H54 (cell line): ENCODE measurements around the gene STN1.
"Not testable (repeated sequence)": the region's sequence is repeated elsewhere in the genome, so short reads cannot be mapped to it uniquely, and the experiment has no call there.

ENCODE experiments used
- DNase-seq: peaks from one replicate; pipeline ENCODE4 v3.0.0; 2011; ENCODE audit warnings: low spot score, mixed read lengths; ENCODE audit not compliant: insufficient read length
- FAIRE-seq: peaks from 3 replicates; lab custom pipeline; 2011; peaks lifted over from hg19 to GRCh38; lab: Jason Lieb, UNC
- POLR2A ChIP-seq: IDR thresholded peaks from 2 replicates; pipeline ENCODE4 v1.6.1; 2011; ENCODE audit warnings: low read depth, mild to moderate bottlenecking, low read length

The STN1 gene

GRCh38 chr10:103847346-103847745 is 70.6 kb downstream of the STN1 start:
- DNase-seq (no peak), FAIRE-seq (no peak)
- TF ChIP-seq POLR2A, result no peak

GRCh38 chr10:103845972-103846371 is 72.0 kb downstream of the STN1 start:
- DNase-seq (no peak), FAIRE-seq (no peak)
- no peak for TF ChIP-seq POLR2A

DNA sequence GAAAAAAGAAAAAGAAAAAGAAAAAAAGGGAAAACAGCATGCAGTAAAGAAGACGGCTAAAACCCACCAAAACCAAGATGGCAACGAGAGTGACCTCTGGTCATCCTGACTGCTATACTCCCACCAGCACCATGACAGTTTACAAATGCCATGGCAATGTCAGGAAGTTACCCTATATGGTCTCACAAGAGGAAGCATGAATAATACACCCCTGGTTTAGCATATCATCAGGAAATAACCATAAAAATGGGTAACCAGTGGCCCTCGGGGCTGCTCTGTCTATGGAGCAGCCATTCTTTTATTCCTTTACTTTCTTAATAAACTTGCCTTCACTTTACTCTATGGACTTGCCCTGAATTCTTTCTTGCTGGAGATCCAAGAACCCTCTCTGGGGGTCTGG is 72.6 kb downstream of the STN1 start:
- not testable (repeated sequence) for DNase-seq, FAIRE-seq

DNA sequence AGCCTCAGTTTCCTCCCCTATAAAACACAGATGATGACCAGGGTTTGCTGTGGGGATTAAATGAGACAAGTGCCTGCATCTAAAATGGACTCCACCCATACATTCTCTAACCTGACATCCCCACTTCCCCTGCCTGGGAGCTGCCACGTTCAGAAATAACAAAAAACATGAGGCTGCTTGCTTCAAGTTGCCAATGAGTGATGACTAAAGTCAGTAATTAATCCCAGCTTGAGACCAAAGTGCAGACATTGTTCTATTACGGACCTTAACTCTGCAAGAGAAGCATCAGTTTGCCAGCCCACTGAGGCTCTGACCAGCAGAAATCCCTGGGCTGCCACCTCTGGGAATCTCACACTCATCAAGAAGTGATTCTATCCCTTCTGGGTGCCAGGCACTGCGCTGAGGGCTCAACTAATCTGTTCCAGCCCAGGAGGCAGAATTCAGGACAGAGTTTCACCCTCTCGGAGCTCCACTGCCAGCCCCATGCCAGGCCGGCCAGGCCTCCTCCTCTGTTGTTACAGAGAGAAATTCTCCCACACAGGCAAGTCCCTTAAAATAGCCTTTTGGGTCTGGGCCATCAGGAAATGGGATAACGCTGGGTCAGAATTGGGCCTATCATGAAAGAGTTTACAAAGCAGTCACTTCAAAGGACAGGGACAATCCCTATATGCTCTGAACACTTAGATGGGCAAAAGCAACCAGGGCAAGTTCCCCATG is 74.0 kb downstream of the STN1 start:
- DNase-seq (no peak), FAIRE-seq (no peak)
- no peak for TF ChIP-seq POLR2A

- no peak for TF ChIP-seq POLR2A
Observed at GRCh38 chr10:103843045-103843444, 74.9 kb downstream of the STN1 start.

DNA sequence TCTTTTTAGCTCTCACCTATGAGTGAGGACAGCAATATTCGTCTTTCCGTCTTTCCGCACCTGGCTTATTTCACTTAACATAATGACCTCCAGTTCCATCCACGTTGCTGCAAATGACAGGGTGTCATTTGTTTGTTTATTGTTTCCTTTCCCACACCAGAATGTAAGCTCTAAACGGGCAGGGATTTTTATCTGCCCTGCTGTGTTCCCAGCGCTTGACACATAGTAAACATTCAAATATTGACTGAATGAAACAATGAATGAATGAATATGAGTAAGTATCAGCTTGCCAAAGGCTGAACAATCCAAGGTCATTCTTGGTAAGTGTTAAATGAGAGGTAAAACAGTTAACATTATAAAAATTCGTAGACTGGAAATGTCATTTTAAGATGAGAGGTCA is 75.4 kb downstream of the STN1 start:
- FAIRE-seq (no peak), DNase-seq (no peak)
- TF ChIP-seq POLR2A, result no peak

More at GRCh38 chr10:103843045-103843444, 74.9 kb downstream of the STN1 start:
- no peak for DNase-seq
- FAIRE-seq, result no peak

DNA sequence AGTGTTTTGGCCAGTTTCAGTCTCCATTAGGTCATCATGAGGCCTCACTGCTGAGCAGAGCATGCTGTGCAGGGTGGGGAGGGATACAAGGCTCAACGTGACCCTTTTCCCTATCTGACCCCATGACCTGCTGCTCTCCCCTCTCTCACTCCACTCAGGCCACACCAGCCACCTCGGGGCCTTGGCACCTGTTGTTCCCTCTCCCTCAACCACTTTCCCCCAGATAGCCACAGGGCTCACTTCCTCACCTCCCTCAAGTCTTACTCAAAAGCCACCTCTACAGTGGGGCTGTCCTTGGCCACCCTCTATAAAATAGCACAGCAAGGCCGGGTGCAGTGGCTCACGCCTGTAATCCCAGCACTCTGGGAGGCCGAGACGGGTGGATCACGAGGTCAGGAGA is 76.5 kb downstream of the STN1 start:
- FAIRE-seq (no peak), DNase-seq (no peak)
- TF ChIP-seq POLR2A, result no peak

- FAIRE-seq, result no peak
- DNase-seq, result no peak
- no peak for TF ChIP-seq POLR2A
Observed at GRCh38 chr10:103840740-103841070, 77.3 kb downstream of the STN1 start.

DNA sequence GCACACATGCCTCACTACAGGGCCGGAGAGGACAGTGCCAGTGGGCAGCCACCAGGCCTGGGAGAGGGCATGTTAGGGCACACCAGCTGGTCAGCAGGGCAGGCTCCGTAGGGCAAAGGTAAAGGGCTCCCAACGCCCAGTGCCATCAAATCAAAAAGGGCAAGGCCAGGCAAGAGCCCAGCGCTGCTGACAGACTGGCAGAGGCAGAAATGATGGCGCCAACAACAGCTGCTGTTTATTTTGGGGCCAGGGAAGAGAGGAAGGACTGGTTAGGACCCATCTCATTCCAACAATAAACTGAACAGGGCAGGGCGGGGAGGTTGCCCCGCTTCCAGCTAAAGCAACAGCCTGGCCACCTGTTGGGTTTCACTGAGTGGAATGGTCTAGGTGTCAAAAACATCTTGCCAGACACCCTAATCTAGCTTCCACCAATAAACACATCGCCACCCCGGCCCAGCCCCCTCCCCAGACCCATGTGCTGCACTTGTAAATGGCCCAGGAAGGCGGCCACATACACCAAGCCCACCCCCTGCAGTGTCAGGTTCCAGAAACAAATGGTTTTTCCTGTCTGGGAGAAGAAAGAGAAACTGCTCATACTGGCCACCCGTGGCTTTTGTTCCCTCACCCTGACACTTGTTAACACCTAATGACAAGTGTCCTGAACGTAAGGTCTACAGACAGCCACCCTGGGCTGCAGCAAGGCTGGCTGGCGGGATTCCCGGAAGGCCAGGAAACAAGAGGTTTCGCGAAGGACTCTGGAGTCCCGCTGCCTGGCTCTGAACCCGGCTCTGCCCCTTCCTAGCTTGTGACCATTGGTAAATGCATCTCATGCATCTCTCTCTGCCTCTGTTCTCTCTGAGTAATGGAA is 77.9 kb downstream of the STN1 start:
- DNase-seq, result no peak
- no peak for FAIRE-seq
- TF ChIP-seq POLR2A, result no peak

- TF ChIP-seq POLR2A, result no peak
- no peak for FAIRE-seq
- no peak for DNase-seq
Observed at GRCh38 chr10:103839519-103839871, 78.5 kb downstream of the STN1 start.

DNA sequence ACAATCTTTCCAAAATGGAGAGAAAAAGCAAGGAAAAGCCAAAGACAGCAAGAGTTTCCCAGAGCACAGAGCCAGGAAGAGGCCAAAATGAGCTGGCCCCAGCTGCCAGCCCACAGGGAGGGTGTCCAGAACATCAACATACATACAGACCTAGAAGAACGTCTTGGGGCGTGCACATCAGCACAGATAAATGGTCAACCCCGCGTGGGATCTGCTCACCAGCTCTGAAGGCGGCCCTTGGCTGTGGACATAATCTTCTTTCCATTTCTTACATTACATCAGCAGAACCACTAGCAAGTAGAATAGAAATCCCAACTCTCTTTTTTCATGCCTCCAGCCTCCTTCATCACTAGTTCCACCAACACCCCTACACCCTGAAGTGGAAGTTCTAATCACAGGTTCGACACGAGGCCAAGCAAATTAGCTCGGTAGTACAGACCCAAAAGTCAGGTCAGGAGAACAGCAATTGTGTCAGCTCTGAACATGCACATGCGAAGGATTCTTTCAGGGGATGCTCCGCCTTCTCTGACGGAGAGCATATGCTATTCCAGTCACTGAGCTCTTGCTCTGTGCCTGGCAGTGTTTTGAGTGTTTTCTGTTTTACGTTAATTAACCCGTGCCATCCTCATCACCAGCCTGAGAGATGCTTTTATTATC is 79.0 kb downstream of the STN1 start:
- FAIRE-seq (no peak), DNase-seq (no peak)

DNA sequence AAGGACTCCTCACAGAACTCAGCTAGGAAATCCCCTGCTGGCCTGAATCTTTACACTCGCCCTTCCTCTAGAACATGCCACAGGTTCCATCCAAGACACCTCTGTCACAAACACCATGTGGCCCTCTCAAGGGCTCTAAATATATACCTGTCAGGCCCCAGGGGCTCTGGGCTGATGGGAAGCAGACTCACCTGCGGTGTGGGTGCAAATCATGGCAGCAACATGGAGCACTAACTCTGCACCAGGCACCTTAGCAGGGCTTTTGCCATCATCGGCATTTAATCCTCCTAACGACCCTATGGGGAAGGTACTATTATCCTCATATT is 80.0 kb downstream of the STN1 start:
- no peak for DNase-seq
- FAIRE-seq, result no peak
- no peak for TF ChIP-seq POLR2A

More for the DNA sequence above, 79.0 kb downstream of the STN1 start:
- no peak for TF ChIP-seq POLR2A

- TF ChIP-seq POLR2A, result no peak
- FAIRE-seq, result no peak
- DNase-seq, result no peak
Observed at GRCh38 chr10:103837370-103838069, 80.5 kb downstream of the STN1 start.

- DNase-seq (no peak), FAIRE-seq (no peak)
- no peak for TF ChIP-seq POLR2A
Observed at GRCh38 chr10:103836861-103837260, 81.1 kb downstream of the STN1 start.
